GM12801 (cell line): ENCODE results near the gene SFTA2.

Experiments
- TF ChIP-seq, protein P1 (sequence below): IDR thresholded peaks from one replicate; pipeline ENCODE4 v1.5.1; 2011; ENCODE audit warnings: control low read depth; ENCODE audit not compliant: insufficient read length; ENCODE audit errors: extremely low read depth

The SFTA2 gene

DNA sequence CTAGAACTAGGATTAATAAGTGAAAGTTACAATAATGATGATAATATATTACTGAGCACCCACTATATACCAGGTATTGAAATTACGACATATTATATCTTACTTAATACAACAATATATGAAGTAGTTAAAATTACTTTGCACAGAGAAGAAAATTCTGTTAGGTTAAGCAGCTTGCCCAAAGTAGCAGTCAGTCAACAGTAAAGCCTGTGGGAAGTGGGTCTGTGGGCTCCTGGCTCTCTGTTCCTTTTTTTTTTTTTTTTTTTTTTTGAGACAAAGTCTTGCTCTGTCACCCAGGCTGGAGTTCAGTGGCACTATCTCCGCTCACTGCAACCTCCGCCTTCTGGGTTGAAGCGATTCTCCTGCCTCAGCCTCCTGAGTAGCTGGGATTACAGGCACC is 28.7 kb downstream of the SFTA2 start:
- TF ChIP-seq, protein P1, sequence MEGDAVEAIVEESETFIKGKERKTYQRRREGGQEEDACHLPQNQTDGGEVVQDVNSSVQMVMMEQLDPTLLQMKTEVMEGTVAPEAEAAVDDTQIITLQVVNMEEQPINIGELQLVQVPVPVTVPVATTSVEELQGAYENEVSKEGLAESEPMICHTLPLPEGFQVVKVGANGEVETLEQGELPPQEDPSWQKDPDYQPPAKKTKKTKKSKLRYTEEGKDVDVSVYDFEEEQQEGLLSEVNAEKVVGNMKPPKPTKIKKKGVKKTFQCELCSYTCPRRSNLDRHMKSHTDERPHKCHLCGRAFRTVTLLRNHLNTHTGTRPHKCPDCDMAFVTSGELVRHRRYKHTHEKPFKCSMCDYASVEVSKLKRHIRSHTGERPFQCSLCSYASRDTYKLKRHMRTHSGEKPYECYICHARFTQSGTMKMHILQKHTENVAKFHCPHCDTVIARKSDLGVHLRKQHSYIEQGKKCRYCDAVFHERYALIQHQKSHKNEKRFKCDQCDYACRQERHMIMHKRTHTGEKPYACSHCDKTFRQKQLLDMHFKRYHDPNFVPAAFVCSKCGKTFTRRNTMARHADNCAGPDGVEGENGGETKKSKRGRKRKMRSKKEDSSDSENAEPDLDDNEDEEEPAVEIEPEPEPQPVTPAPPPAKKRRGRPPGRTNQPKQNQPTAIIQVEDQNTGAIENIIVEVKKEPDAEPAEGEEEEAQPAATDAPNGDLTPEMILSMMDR: no peak

DNA sequence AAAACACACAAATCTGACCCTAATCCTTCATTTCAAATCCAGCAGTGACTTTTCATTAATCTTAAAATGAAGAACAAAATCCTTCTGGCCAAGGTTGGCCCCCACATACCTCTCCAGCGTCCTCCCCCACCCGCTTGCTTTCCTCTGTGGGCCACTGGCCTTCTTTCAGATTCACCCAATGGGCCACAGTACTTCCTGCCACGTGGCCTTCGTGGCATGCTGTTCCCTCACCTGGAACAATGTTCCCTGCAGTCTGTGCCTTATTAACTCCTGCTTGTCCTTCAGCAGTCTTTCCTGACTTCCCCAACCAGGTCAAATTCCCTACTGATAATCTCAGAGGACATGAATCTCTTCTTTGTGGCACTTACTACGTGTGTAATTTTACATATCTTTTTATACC is 29.3 kb downstream of the SFTA2 start:
- TF ChIP-seq, protein P1: no peak

DNA sequence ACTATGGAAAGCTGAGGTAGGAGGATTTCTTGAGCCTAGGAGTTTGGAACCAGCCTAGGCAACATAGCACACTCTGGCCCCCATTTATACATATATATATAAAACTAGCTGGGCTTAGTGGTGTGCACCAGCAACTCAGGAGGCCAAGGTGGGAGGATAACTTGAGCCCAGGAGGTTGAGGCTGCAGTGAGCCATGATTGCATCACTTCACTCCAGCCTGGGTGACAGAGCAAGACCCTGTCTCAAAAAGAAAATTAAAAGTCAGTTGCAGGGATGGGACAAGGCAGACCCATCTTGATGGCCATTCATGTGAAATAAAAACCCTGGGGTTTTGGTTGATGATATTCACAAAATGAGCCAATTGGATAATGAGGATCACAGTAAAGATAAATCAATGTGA is 30.5 kb downstream of the SFTA2 start:
- TF ChIP-seq, protein P1: no peak

DNA sequence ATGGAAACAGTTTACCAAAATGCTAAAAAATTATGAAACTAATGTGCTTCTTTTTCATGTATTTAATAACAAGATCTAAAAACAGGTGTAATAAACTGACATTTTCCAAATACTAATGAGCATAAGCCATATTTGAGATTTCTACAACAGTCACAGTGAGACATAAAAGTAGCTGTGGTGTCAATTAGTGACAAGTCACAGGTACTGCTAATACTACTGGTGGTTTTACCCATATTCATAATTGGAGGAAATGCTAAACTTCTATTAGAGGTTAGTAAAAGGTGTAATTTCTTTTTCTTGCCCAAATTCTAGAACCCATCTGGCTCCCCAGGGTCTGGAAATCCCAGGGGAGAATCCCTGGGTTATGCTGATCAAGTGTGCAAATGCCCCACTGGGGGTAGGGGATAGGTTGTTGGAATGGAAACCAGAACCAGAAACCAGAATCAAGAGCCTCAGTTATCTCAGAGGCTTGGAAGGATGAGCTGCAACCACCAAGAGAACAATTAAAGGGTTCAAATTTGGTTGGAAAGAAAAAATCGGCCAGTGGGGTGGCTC is 31.0 kb downstream of the SFTA2 start:
- TF ChIP-seq, protein P1: no peak

DNA sequence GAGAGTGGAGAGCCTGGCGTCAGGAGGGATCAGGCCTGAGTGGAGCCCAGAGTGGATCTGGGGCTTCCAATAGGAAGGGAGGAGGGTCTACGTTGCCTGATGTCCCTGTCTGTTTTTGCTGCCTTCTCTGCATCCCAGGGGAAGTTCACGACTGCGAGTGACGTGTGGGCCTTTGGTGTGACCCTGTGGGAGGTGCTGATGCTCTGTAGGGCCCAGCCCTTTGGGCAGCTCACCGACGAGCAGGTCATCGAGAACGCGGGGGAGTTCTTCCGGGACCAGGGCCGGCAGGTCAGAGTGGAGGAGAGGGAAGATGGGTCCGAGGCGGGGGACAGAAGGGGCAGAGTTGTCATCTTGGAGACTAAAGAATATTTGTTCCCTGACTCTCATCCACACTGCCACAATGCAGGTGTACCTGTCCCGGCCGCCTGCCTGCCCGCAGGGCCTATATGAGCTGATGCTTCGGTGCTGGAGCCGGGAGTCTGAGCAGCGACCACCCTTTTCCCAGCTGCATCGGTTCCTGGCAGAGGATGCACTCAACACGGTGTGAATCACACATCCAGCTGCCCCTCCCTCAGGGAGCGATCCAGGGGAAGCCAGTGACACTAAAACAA is 33.1 kb downstream of the SFTA2 start:
- TF ChIP-seq, protein P1: no peak

DNA sequence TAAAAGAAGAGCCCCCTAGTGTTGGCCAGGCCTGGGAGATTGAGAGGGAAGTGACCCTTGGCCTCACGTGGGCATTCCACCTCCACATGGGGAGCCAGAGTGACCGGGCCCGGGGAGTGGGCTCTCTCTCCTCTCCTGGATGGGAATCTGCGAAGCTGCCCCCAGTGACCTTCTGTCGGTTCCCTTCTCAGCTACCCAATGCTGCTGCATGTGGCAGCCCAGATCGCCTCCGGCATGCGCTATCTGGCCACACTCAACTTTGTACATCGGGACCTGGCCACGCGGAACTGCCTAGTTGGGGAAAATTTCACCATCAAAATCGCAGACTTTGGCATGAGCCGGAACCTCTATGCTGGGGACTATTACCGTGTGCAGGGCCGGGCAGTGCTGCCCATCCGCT is 34.1 kb downstream of the SFTA2 start:
- TF ChIP-seq, protein P1: no peak

DNA sequence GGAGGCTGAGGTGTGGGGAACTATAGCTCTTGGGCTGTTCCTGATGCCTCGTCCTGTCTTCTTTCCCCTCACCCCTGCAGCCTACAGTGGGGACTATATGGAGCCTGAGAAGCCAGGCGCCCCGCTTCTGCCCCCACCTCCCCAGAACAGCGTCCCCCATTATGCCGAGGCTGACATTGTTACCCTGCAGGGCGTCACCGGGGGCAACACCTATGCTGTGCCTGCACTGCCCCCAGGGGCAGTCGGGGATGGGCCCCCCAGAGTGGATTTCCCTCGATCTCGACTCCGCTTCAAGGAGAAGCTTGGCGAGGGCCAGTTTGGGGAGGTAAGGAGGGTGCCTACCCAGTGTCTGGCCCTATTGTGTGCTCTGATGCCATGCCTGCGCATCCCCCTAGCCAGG is 35.4 kb downstream of the SFTA2 start:
- TF ChIP-seq, protein P1: no peak

DNA sequence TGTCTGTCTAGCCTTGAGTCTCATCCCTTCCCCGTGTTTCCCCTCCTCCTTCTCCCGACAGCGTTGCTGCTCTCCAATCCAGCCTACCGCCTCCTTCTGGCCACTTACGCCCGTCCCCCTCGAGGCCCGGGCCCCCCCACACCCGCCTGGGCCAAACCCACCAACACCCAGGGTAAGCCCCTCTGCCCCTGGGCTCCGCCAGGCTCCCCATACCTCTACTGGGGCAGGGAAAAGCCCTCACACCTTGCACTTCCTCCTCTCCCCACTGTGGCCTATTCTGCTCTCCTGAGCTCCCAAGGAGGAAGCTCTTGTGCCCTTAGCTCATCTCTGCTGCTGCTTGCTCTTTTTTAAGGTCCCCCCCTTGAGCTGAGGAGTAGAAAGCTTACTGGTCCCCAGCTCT is 36.6 kb downstream of the SFTA2 start:
- TF ChIP-seq, protein P1: no peak
